ENCODE measurements around the gene SHLD2. TPM values are rescaled to one million over a fixed set of nuclear protein-coding genes. Genes with fewer than 3 reads are reported as not detected.
"Not testable (repeated sequence)": the region's sequence is repeated elsewhere in the genome, so short reads cannot be mapped to it uniquely, and the experiment has no call there.

Gene SHLD2
- total RNA-seq, 1 donor from 2014 or later = 17.0 TPM

DNA sequence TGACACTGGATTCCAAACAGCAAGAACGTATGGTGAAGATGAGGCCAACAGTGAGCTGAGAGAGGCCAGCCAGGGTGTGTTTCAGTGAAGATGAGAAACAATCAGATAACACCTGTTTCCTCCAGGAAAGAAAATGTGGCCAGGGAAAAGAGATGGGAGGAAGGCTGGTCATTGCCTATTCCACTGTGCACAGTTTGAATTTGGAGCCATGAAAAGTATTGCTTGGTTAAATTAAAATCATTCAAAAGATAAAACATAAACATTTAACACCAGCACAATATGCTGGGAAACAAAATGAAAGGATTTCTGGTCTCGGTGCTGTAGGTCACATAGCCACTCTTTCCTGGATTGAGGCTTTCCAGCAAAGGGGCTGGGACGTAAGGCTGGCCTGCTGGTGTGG, 130.1 kb downstream of the SHLD2 start, which contains the start of gene NUTM2A:
NUTM2A (plus strand) TSS at position 301 of the 400 bp plus-strand sequence. CDS start 383 bp downstream, outside the sequence.
- H3K4me3 Mint-ChIP-seq (ENCODE audit: unreplicated experiment); H3K4me1 Mint-ChIP-seq (ENCODE audit: low read depth, unreplicated experiment); H3K27ac Mint-ChIP-seq (ENCODE audit: unreplicated experiment); H3K27me3 Mint-ChIP-seq (ENCODE audit: unreplicated experiment); DNase-seq; H3K36me3 Mint-ChIP-seq (ENCODE audit: unreplicated experiment); H3K9me3 Mint-ChIP-seq (ENCODE audit: unreplicated experiment): not testable (repeated sequence)

DNA sequence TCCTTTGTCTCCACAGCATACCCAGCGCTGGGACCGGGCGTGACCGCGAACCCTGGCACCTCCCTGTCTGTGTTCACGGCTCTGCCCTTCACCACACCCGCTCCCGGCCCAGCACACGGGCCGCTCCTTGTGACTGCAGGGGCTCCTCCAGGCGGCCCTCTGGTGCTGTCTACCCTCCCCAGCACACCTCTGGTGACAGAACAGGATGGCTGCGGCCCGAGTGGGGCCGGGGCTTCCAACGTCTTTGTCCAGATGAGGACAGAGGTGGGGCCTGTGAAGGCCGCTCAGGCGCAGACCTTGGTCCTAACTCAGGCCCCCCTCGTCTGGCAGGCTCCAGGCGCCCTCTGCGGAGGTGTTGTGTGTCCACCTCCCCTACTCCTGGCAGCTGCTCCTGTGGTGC, 133.2 kb downstream of the SHLD2 start:
- not testable (repeated sequence) for DNase-seq; H3K27ac Mint-ChIP-seq (ENCODE audit: unreplicated experiment); H3K36me3 Mint-ChIP-seq (ENCODE audit: unreplicated experiment); H3K4me1 Mint-ChIP-seq (ENCODE audit: low read depth, unreplicated experiment); H3K9me3 Mint-ChIP-seq (ENCODE audit: unreplicated experiment); H3K4me3 Mint-ChIP-seq (ENCODE audit: unreplicated experiment); H3K27me3 Mint-ChIP-seq (ENCODE audit: unreplicated experiment)

DNA sequence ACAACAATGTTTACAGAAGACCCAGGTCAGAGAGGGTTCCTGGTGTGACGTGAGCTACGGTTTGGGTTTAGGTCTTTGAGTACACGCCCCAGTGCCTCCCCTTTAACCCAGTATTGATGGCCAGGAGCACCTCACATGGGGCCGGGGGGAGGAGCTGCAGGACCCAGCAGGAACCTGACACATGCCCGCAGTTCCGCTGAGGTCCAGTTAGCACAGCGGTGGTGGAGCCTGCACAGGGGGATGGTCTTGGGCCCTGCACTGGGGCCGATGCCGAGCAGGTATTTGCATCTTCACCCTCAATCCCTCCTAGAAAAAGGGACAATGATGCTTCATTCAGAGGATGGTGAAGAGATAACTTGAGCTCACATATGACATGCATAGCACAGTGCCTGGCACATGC, 134.2 kb downstream of the SHLD2 start:
- not testable (repeated sequence) for H3K27me3 Mint-ChIP-seq (ENCODE audit: unreplicated experiment); H3K9me3 Mint-ChIP-seq (ENCODE audit: unreplicated experiment); H3K4me1 Mint-ChIP-seq (ENCODE audit: low read depth, unreplicated experiment); H3K36me3 Mint-ChIP-seq (ENCODE audit: unreplicated experiment); DNase-seq; H3K4me3 Mint-ChIP-seq (ENCODE audit: unreplicated experiment); H3K27ac Mint-ChIP-seq (ENCODE audit: unreplicated experiment)

DNA sequence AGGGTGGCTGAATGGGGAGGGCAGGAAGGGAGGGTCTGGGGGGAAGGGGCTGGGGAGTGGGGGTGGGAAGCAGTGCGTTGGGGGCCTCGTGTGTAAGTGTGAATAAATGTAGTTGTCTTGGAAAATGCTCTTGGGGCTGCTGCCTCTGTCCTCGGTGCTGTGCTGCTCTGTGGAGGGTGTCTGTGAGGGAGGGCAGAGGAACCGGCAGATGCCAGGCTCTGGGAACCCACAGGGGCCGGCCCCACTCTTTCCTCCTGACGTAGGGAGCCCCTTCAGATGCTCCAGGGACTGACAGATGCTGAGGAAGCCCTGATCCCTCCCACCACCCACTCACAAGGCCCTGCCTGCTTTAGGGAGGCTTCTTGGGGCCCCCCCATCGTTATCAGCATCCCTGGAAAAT, 139.8 kb downstream of the SHLD2 start:
- H3K36me3 Mint-ChIP-seq (ENCODE audit: unreplicated experiment); H3K27ac Mint-ChIP-seq (ENCODE audit: unreplicated experiment); H3K4me1 Mint-ChIP-seq (ENCODE audit: low read depth, unreplicated experiment); H3K27me3 Mint-ChIP-seq (ENCODE audit: unreplicated experiment); H3K4me3 Mint-ChIP-seq (ENCODE audit: unreplicated experiment); DNase-seq; H3K9me3 Mint-ChIP-seq (ENCODE audit: unreplicated experiment): not testable (repeated sequence)

DNA sequence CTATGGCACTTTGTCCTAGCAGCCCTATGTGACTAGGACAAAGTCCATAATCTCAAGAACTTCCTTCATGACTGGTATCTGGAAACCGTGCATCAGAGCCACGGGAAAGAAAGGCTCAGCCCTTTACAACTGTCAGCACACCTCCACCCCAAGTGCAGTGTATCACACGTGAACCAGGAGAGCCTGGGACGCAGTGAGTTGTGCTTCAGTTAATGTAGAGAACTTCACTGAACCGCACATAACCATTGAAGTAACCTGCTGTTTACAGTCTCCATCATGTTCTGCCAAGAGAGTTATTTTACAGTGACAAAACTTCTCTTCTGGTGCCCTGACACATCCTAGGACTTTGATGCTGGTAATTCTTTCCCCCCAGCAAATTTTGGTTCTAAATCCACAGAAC, 142.2 kb downstream of the SHLD2 start:
- not testable (repeated sequence) for H3K4me3 Mint-ChIP-seq (ENCODE audit: unreplicated experiment); H3K36me3 Mint-ChIP-seq (ENCODE audit: unreplicated experiment); H3K27me3 Mint-ChIP-seq (ENCODE audit: unreplicated experiment); DNase-seq; H3K27ac Mint-ChIP-seq (ENCODE audit: unreplicated experiment); H3K9me3 Mint-ChIP-seq (ENCODE audit: unreplicated experiment); H3K4me1 Mint-ChIP-seq (ENCODE audit: low read depth, unreplicated experiment)

DNA sequence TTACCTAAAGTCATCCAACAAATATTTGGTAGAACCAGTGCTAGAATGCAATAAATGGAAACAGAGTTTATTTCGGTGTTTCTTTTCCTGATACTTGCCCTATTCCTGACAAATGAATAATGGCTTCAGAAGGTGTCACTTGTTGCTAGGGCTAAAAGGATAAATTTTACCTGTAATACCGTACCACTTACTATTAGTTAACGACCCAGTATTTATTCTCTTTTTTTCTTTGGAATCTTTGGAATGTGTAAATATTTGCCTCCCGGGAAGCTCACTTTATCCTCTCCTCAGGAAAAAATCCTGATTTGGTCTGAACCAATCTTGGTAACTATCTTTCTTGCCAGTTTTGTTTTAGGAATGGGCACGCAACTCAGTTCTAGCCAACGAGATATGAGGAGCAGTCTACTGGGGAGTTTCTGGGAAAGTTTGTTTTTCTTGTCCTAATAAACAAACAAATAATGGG, 144.4 kb downstream of the SHLD2 start:
- not testable (repeated sequence) for H3K4me1 Mint-ChIP-seq (ENCODE audit: low read depth, unreplicated experiment); H3K27ac Mint-ChIP-seq (ENCODE audit: unreplicated experiment); DNase-seq; H3K36me3 Mint-ChIP-seq (ENCODE audit: unreplicated experiment); H3K27me3 Mint-ChIP-seq (ENCODE audit: unreplicated experiment); H3K9me3 Mint-ChIP-seq (ENCODE audit: unreplicated experiment); H3K4me3 Mint-ChIP-seq (ENCODE audit: unreplicated experiment)

Other genes starting within 250 kb of the SHLD2 start
- gene MMRN2, start 137.6 kb upstream of the SHLD2 start, total RNA-seq (ENCODE audit: unreplicated experiment) = 5.4 TPM
- 431 TPM for gene SNCG, start 136.6 kb upstream of the SHLD2 start, total RNA-seq (ENCODE audit: unreplicated experiment)
- gene ADIRF, start 126.7 kb upstream of the SHLD2 start, total RNA-seq (ENCODE audit: unreplicated experiment) = not detected
- gene FAM25A, start 74.9 kb upstream of the SHLD2 start, total RNA-seq (ENCODE audit: unreplicated experiment) = not detected
- gene GLUD1, start 363 bp upstream of the SHLD2 start, total RNA-seq (ENCODE audit: unreplicated experiment) = 73.1 TPM
- 1.3 TPM for gene NUTM2A, start 130.2 kb downstream of the SHLD2 start, total RNA-seq (ENCODE audit: unreplicated experiment)

All from glutamatergic neuron (in vitro differentiated cells).